HUES48 (cell line): ENCODE results near the gene HHAT.

ENCODE experiments used
- H3K27ac ChIP-seq: one replicate; pipeline ENCODE4 v1.7.0; 2013; ENCODE audit warnings: low read depth, low read length, inconsistent platforms
- H3K27me3 ChIP-seq: 2 replicates; pipeline ENCODE4 v1.6.1; 2013; ENCODE audit warnings: mild to moderate bottlenecking, low read length; ENCODE audit not compliant: control insufficient read depth, insufficient read depth
- H3K36me3 ChIP-seq: 2 replicates; pipeline ENCODE4 v1.6.1; 2013; ENCODE audit warnings: low read length; ENCODE audit not compliant: control insufficient read depth, insufficient read depth
- H3K4me1 ChIP-seq: 2 replicates; pipeline ENCODE4 v1.6.1; 2013; ENCODE audit warnings: mild to moderate bottlenecking, low read length; ENCODE audit not compliant: control insufficient read depth, insufficient read depth
- H3K4me3 ChIP-seq: 2 replicates; pipeline ENCODE4 v1.5.1; 2013; ENCODE audit warnings: mild to moderate bottlenecking, low read depth, low read length
- H3K9ac ChIP-seq: 2 replicates; pipeline ENCODE4 v1.6.1; 2013; ENCODE audit warnings: mild to moderate bottlenecking, low read depth, low read length, moderate library complexity
- H3K9me3 ChIP-seq: 2 replicates; pipeline ENCODE4 v1.6.1; 2013; ENCODE audit warnings: low read length; ENCODE audit not compliant: control insufficient read depth, insufficient read depth

Gene HHAT

GRCh38 chr1:210696709-210697108 lies 368.0 kb downstream of the HHAT start:
- no peaks in the 10 kb centered on the region for H3K4me1 ChIP-seq

DNA sequence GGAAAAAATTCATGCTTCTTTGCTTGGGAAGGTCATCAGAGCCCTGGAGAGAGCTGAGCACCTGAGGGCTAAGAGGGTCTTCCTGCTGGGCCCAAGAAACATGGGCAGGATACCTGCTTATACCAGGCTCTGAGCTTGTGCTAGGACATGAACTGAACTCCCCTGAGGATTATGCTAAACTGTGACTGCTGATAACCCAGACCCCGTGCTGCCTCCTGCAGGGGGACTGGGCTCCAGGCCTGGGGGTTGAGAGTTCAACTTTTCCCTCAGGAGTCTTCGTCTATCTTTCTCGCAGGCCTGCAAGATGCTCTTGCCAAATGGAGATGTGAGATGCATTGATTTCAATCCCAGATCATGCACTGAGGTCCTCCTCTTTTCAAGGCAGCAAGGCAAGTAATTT lies 368.5 kb downstream of the HHAT start:
- Histone ChIP-seq H3K36me3 (no peaks in the 10 kb centered on the region), H3K9ac (no peak overlapping the region), H3K9me3 (no peaks in the 10 kb centered on the region), H3K4me3 (no peak overlapping the region), H3K4me1 (no peaks in the 10 kb centered on the region), H3K27ac (no peak overlapping the region), H3K27me3 (no peaks in the 10 kb centered on the region)

More at GRCh38 chr1:210696709-210697108, 368.0 kb downstream of the HHAT start:
- Histone ChIP-seq H3K27ac (no peak overlapping the region), H3K27me3 (no peaks in the 10 kb centered on the region), H3K9ac (no peak overlapping the region), H3K4me3 (no peak overlapping the region), H3K36me3 (no peaks in the 10 kb centered on the region), H3K9me3 (no peaks in the 10 kb centered on the region)

DNA sequence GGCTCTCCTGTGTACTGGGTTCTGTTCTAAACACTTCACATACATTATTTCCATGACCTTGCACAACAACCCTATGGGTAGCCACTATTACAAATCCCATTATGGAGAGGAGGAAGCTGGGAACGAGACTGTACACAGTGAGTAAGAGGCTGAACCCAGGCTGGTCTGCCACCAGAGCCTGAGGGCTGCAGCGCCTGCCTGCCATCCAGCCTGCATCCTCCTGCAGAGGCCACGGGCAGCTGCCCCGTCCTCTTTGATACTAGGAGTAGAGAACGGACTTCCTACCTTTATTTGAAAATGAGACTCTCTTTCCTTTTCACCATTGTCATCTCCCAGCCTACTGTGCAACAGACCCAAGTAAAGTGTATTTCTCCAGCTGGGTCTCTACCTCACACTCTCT lies 370.0 kb downstream of the HHAT start:
- no peaks in the 10 kb centered on the region for H3K36me3 ChIP-seq
- H3K27ac ChIP-seq = no peak overlapping the region
- H3K4me1 ChIP-seq = no peaks in the 10 kb centered on the region
- no peak overlapping the region for H3K4me3 ChIP-seq
- no peaks in the 10 kb centered on the region for H3K27me3 ChIP-seq
- no peaks in the 10 kb centered on the region for H3K9me3 ChIP-seq
- H3K9ac ChIP-seq = no peak overlapping the region

GRCh38 chr1:210700083-210700482 lies 371.4 kb downstream of the HHAT start:
- Histone ChIP-seq H3K27ac (no peak overlapping the region), H3K4me1 (no peaks in the 10 kb centered on the region), H3K9ac (no peak overlapping the region), H3K27me3 (no peaks in the 10 kb centered on the region), H3K4me3 (no peak overlapping the region), H3K9me3 (no peaks in the 10 kb centered on the region), H3K36me3 (no peaks in the 10 kb centered on the region)

- Histone ChIP-seq H3K9ac (no peak overlapping the region), H3K27me3 (no peaks in the 10 kb centered on the region), H3K36me3 (no peaks in the 10 kb centered on the region), H3K4me1 (no peaks in the 10 kb centered on the region), H3K27ac (no peak overlapping the region), H3K9me3 (no peaks in the 10 kb centered on the region), H3K4me3 (no peak overlapping the region)
Observed at GRCh38 chr1:210700511-210700910, 371.8 kb downstream of the HHAT start.

DNA sequence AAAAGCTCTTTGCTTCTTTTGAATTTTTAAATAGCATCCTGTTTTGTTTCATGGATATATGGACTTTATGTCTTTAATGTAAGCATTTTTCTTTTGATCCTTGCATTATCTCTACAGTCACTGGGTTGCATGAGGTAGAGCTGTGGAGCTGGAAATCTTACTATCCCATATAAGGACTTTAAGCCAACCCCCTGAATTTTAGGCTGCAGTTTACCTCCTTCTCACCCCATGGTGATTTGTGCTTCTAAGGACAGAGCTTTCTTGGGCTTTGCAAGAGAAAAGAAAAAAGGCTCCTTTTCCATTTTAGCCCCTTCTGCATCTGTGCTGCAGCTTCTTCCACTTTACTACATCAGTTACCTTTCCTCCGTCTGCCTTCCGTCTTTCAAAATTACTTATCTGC lies 373.8 kb downstream of the HHAT start:
- Histone ChIP-seq H3K9ac (no peak overlapping the region), H3K4me3 (no peak overlapping the region), H3K27ac (no peak overlapping the region), H3K36me3 (no peaks in the 10 kb centered on the region), H3K27me3 (no peaks in the 10 kb centered on the region), H3K9me3 (no peaks in the 10 kb centered on the region), H3K4me1 (no peaks in the 10 kb centered on the region)

GRCh38 chr1:210703593-210703992 lies 374.9 kb downstream of the HHAT start:
- H3K9me3 ChIP-seq = no peaks in the 10 kb centered on the region
- H3K36me3 ChIP-seq = no peaks in the 10 kb centered on the region
- H3K27ac ChIP-seq = no peak overlapping the region
- no peak overlapping the region for H3K4me3 ChIP-seq
- no peaks in the 10 kb centered on the region for H3K4me1 ChIP-seq
- no peaks in the 10 kb centered on the region for H3K27me3 ChIP-seq
- H3K9ac ChIP-seq = no peak overlapping the region

- Histone ChIP-seq H3K36me3 (no peaks in the 10 kb centered on the region), H3K9ac (no peak overlapping the region)
Observed at GRCh38 chr1:210705086-210705485, 376.4 kb downstream of the HHAT start.

GRCh38 chr1:210706246-210706645 lies 377.5 kb downstream of the HHAT start:
- H3K4me3 ChIP-seq = no peak overlapping the region
- no peaks in the 10 kb centered on the region for H3K4me1 ChIP-seq
- H3K9ac ChIP-seq = no peak overlapping the region
- H3K27ac ChIP-seq = no peak overlapping the region
- H3K27me3 ChIP-seq = no peaks in the 10 kb centered on the region
- H3K9me3 ChIP-seq = no peaks in the 10 kb centered on the region
- H3K36me3 ChIP-seq = no peaks in the 10 kb centered on the region

More at GRCh38 chr1:210705086-210705485, 376.4 kb downstream of the HHAT start:
- H3K4me1 ChIP-seq = no peaks in the 10 kb centered on the region
- H3K9me3 ChIP-seq = no peaks in the 10 kb centered on the region
- H3K27ac ChIP-seq = no peak overlapping the region
- H3K4me3 ChIP-seq = no peak overlapping the region
- H3K27me3 ChIP-seq = no peaks in the 10 kb centered on the region

- no peak overlapping the region for H3K4me3 ChIP-seq
- H3K9ac ChIP-seq = no peak overlapping the region
- no peaks in the 10 kb centered on the region for H3K36me3 ChIP-seq
- H3K27me3 ChIP-seq = no peaks in the 10 kb centered on the region
- H3K9me3 ChIP-seq = no peaks in the 10 kb centered on the region
- no peaks in the 10 kb centered on the region for H3K4me1 ChIP-seq
- no peak overlapping the region for H3K27ac ChIP-seq
Observed at GRCh38 chr1:210707300-210708240, 378.9 kb downstream of the HHAT start.

DNA sequence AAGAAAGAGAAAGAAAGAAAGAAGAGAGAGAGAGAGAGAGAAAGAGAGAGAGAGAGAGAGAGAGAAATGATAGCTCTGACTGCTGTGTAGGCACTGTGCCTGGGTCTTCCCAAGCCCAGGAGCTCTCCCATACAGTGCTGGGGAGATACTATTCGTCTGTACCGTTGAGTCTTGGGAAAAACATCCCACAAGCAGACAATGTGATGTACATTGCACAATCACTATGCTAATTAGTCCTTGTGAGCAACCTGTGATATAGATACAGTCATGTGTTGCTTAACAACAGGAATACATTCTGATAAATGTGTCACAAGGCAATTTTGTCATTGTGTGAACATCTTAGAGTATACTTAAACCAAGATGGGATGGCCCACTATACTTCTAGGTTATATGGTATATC lies 381.0 kb downstream of the HHAT start:
- H3K36me3 ChIP-seq = no peaks in the 10 kb centered on the region
- H3K9ac ChIP-seq = no peak overlapping the region
- H3K4me3 ChIP-seq = no peak overlapping the region
- H3K9me3 ChIP-seq = no peaks in the 10 kb centered on the region
- H3K27ac ChIP-seq = no peak overlapping the region
- no peaks in the 10 kb centered on the region for H3K27me3 ChIP-seq
- no peaks in the 10 kb centered on the region for H3K4me1 ChIP-seq
